Upper lobe of left lung (tissue), 4 donors: ENCODE results near the gene DNASE1L3.

ENCODE experiments used
- CTCF ChIP-seq, 6 experiments: fragments of 450-650 bp in 4 of 6; fragments of 200-600 bp in 2 of 6; sonication (generic) in 2 of 6; IDR thresholded peaks; one replicate each; pipeline ENCODE4 v1.5.1; 2016 to 2019; ENCODE audit warnings: antibody characterized with exemption in 6 of 6
- EP300 ChIP-seq, 4 donors: sonication (generic); formaldehyde crosslinking; IDR thresholded peaks; one replicate each; pipeline ENCODE4 v1.5.1; 2017; ENCODE audit warnings: antibody characterized with exemption in 4 of 4, control low read depth in 2 of 4
- POLR2A ChIP-seq, 4 donors: fragments of 450-650 bp; IDR thresholded peaks; one replicate each; pipeline ENCODE4 v1.5.1; 2016 to 2017; ENCODE audit warnings: antibody characterized with exemption in 4 of 4, mild to moderate bottlenecking in 2 of 4
- POLR2AphosphoS5 ChIP-seq, 2 donors: sonication (generic); formaldehyde crosslinking; IDR thresholded peaks; one replicate each; pipeline ENCODE4 v1.5.1; 2017; ENCODE audit warnings: antibody characterized with exemption in 2 of 2

GRCh38 chr3:58192069-58192468 is 18.7 kb downstream of the DNASE1L3 start:
- no peak for TF ChIP-seq CTCF (IDR thresholded peaks at IDR 0.05)
- no peak for TF ChIP-seq POLR2AphosphoS5 (IDR thresholded peaks at IDR 0.05)
- TF ChIP-seq POLR2A (IDR thresholded peaks at IDR 0.05) = no peak
- TF ChIP-seq EP300 (IDR thresholded peaks at IDR 0.05) = no peak
